OCI-LY3 (cell line): ENCODE results near the gene SLC16A5.

ENCODE experiments used
- H2AFZ ChIP-seq: fragments of 200-600, 300-600 bp; shearing (Covaris generic); 2 replicates; pipeline ENCODE4 v1.6.0; 2014; ENCODE audit warnings: antibody characterized with exemption, low read depth, low read length
- H3K27ac ChIP-seq: fragments of 200-600, 300-600 bp; sonication (generic); 2 replicates; pipeline ENCODE4 v1.5.1; 2014; ENCODE audit warnings: mild to moderate bottlenecking, low read length, moderate library complexity, mixed read lengths
- H3K27me3 ChIP-seq: fragments of 200-600, 300-600 bp; sonication (generic); 2 replicates; pipeline ENCODE4 v1.6.1; 2014; ENCODE audit warnings: low read depth, low read length, mixed read lengths
- H3K36me3 ChIP-seq: fragments of 200-600, 300-600 bp; sonication (generic); replicated peaks from 2 replicates; pipeline ENCODE3; 2014; ENCODE audit warnings: low read depth, low read length, mixed read lengths
- H3K4me1 ChIP-seq: fragments of 300-600, 200-600 bp; sonication (generic); 2 replicates; pipeline ENCODE4 v1.6.1; 2014; ENCODE audit warnings: low read length, mixed read lengths
- H3K4me2 ChIP-seq: fragments of 200-600, 300-600 bp; sonication (generic); 2 replicates; pipeline ENCODE4 v1.6.1; 2014; ENCODE audit warnings: low read length, mixed read lengths
- H3K4me3 ChIP-seq: fragments of 300-600, 200-600 bp; sonication (generic); 2 replicates; pipeline ENCODE4 v1.5.1; 2014; ENCODE audit warnings: antibody characterized with exemption, mild to moderate bottlenecking, low read length, moderate library complexity
- H3K79me2 ChIP-seq: fragments of 300-600, 200-600 bp; shearing (Covaris generic); 2 replicates; pipeline ENCODE4 v1.6.1; 2014; ENCODE audit warnings: mild to moderate bottlenecking, low read length, mixed read lengths
- H3K9ac ChIP-seq: fragments of 300-600, 200-600 bp; shearing (Covaris generic); 2 replicates; pipeline ENCODE4 v1.6.0; 2014; ENCODE audit warnings: mild to moderate bottlenecking, low read length, moderate library complexity
- H3K9me3 ChIP-seq: fragments of 200-600, 300-600 bp; shearing (Covaris generic); 2 replicates; pipeline ENCODE4 v1.6.1; 2014; ENCODE audit warnings: low read length, mixed read lengths; ENCODE audit not compliant: insufficient read depth
- H4K20me1 ChIP-seq: fragments of 200-600, 300-600 bp; sonication (generic); 2 replicates; pipeline ENCODE4 v1.6.1; 2016; ENCODE audit warnings: low read length, mixed read lengths; ENCODE audit not compliant: insufficient read depth
- CTCF ChIP-seq: fragments of 200-600, 300-600 bp; sonication (generic); IDR thresholded peaks from 2 replicates; pipeline ENCODE4 v1.5.1; 2014; ENCODE audit warnings: antibody characterized with exemption, low read length, low read depth
- EZH2phosphoT487 ChIP-seq: fragments of 200-600 bp; shearing (Covaris generic); IDR thresholded peaks from 2 replicates; pipeline ENCODE4 v1.6.1; 2018; ENCODE audit warnings: antibody characterized with exemption, mixed run types, low read depth

SLC16A5 gene

DNA sequence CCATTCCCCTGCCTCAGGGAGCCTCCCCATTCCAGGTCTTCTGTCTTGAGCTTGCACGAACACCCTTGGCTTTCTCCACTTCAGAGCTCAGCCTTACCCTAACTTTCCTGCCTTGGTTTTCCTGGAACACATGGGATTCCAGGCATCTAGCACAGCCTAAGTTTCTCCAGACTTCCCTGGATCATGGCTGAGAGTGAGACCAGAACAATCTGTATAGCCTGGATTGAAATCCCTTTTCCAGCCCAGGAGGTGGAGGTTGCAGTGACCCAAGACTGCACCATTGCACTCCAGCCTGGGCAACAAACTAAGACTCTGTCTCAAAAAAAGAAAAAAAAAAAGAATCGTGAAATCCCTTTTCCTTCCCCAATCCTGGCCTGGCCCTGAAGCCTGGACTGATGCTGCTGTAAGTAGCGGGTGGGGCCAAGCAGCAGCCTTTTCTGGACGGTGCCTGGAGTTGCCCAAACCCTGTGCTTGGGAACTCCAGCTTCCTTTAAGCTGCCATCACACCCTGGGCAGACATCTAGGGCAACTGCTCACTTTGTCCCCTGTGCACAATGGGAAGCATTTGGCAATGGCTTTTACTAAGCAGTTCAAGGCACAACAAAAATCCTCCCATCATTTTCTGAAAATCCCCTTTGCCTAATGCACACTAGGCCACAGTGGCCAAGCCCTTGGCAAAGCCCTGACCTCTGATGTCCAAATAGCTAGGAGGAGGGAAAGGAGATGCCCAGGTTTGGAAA is 12.0 kb upstream of the SLC16A5 start:
- H3K4me1 ChIP-seq: peaks cover 31% of the 10 kb centered on the region
- H3K27ac ChIP-seq: no peak overlapping the region

DNA sequence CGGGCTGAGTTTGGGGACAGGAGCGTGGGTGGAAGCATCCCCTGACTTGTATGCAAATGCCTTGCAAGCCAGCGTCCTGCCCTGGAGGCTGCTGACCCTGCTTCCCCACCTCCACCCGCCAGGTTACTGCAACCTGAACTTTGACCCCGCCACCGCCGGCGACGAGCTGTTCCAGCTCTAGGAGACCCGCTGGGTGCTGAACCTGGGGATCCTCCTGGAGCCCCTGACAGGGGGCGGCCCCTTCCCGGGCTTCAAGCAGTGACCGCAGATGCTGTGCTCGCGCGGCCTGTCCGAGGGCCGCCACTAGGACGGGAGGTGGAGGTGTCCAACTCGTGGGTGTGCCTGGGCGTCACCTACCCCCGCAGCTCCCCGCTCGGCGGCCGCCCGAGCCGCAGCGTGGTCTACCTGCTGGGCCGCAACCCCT is 10.7 kb upstream of the SLC16A5 start:
- Histone ChIP-seq H3K36me3 (no peaks in the 10 kb centered on the region), H3K9me3 (no peaks in the 10 kb centered on the region), H3K4me1 (peaks cover 31% of the 10 kb centered on the region), H3K4me2 (peak overlapping the region; percentile 100), H3K79me2 (no peaks in the 10 kb centered on the region), H2AFZ (peak overlapping the region; percentile 82), H3K27ac (no peak overlapping the region), H4K20me1 (no peaks in the 10 kb centered on the region), H3K9ac (peak overlapping the region; percentile 79), H3K27me3 (peaks cover under 1% of the 10 kb centered on the region; the same call in 1 of the 2 replicates), H3K4me3 (peak overlapping the region; percentile 80)
- TF ChIP-seq CTCF: no peak
- TF ChIP-seq EZH2phosphoT487: no peak

More for the DNA sequence above, 12.0 kb upstream of the SLC16A5 start:
- Histone ChIP-seq H4K20me1 (no peaks in the 10 kb centered on the region), H3K79me2 (no peaks in the 10 kb centered on the region), H3K9ac (no peak overlapping the region), H3K27me3 (no peaks in the 10 kb centered on the region), H3K36me3 (no peaks in the 10 kb centered on the region), H3K4me3 (no peak overlapping the region), H3K9me3 (no peaks in the 10 kb centered on the region), H2AFZ (no peak overlapping the region), H3K4me2 (no peak overlapping the region)
- TF ChIP-seq CTCF (no peak), EZH2phosphoT487 (no peak)

DNA sequence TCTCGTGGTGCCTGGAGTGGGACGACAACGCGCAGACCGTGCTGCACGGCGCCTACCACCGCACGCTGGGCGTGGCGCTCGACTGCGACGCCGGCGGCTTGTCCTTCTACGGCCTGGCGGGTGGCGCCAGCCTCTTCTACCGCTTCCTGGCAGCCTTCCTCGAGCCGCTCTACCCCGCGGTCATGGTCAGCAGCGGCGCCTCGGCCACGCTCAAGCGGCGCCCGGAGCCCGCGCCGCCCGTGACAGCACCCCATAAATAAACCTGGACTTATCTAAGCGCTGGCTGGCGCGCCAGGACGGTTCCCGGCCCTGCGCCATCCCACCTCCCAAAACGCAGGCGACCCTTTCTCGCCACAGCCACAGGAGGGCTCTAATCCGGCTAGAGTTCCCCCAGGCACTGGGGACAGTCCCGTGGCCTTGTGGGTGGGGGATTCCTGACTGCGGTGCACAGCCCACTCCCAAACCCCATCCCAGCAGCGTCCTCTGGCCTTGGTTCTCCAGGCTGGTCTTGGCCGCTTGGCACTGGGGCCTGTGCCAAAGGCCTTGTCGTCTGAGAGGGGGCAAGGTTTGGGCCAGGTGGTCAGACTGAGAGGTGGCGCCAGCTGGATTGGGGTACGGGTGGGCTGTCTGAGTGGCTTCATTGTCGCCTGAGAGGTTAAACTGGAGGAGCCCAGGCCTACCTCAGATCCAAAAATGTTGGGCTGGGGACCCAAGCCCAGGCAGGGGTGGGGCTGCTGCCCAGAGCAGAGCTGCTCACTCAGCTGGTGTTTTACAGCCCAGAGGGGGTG is 10.1 kb upstream of the SLC16A5 start:
- peak overlapping the region; percentile 89 for H3K27ac ChIP-seq
- H3K36me3 ChIP-seq: no peaks in the 10 kb centered on the region
- H3K4me3 ChIP-seq: peak overlapping the region; percentile 80
- H3K27me3 ChIP-seq: peaks cover 5% of the 10 kb centered on the region; the same call in 1 of the 2 replicates
- no peaks in the 10 kb centered on the region for H4K20me1 ChIP-seq
- peak overlapping the region; percentile 100 for H3K4me2 ChIP-seq
- no peaks in the 10 kb centered on the region for H3K9me3 ChIP-seq
- H3K4me1 ChIP-seq: peaks cover 31% of the 10 kb centered on the region
- no peak for TF ChIP-seq EZH2phosphoT487
- TF ChIP-seq CTCF: peak; percentile 57
- peak overlapping the region; percentile 82 for H2AFZ ChIP-seq
- H3K9ac ChIP-seq: peak overlapping the region; percentile 79
- H3K79me2 ChIP-seq: no peaks in the 10 kb centered on the region

GRCh38 chr17:75078284-75079022 is 9.3 kb upstream of the SLC16A5 start:
- peak overlapping the region; percentile 89 for H3K27ac ChIP-seq
- H3K4me3 ChIP-seq: peak overlapping the region; percentile 80
- no peak overlapping the region for H2AFZ ChIP-seq
- H3K9me3 ChIP-seq: no peaks in the 10 kb centered on the region
- H3K27me3 ChIP-seq: peaks cover 5% of the 10 kb centered on the region; the same call in 1 of the 2 replicates
- H3K79me2 ChIP-seq: no peaks in the 10 kb centered on the region
- H3K4me2 ChIP-seq: peak overlapping the region; percentile 100
- peak overlapping the region; percentile 79 for H3K9ac ChIP-seq
- no peaks in the 10 kb centered on the region for H4K20me1 ChIP-seq
- TF ChIP-seq CTCF (no peak), EZH2phosphoT487 (no peak)
- peaks cover 31% of the 10 kb centered on the region for H3K4me1 ChIP-seq
- H3K36me3 ChIP-seq: no peaks in the 10 kb centered on the region
